OCI-LY1 (cell line): ENCODE results near the gene MUC20.

Experiments used
- H2AFZ ChIP-seq: fragments of 200-600 bp; sonication (generic), shearing (Covaris generic); 2 replicates; pipeline ENCODE4 v1.6.0; 2014; ENCODE audit warnings: antibody characterized with exemption, mild to moderate bottlenecking, low read length
- H3F3A ChIP-seq: fragments of 200-600 bp; sonication (generic), shearing (Covaris generic); 2 replicates; pipeline ENCODE4 v1.6.0; 2014; ENCODE audit warnings: mild to moderate bottlenecking, antibody characterized with exemption, low read length, moderate library complexity; ENCODE audit not compliant: insufficient read depth
- H3K27ac ChIP-seq: fragments of 200-600 bp; sonication (generic); 2 replicates; pipeline ENCODE4 v1.5.1; 2014; ENCODE audit warnings: low read length, mixed run types, mild to moderate bottlenecking, low read depth; ENCODE audit not compliant: poor library complexity, severe bottlenecking
- H3K27me3 ChIP-seq: fragments of 200-600 bp; sonication (generic); 2 replicates; pipeline ENCODE4 v1.6.0; 2014; ENCODE audit warnings: antibody characterized with exemption, mild to moderate bottlenecking, low read length, moderate library complexity; ENCODE audit not compliant: insufficient read depth
- H3K36me3 ChIP-seq: fragments of 200-600 bp; sonication (generic); 2 replicates; pipeline ENCODE4 v1.6.1; 2014; ENCODE audit warnings: mild to moderate bottlenecking, antibody characterized with exemption, low read length, moderate library complexity, mixed read lengths; ENCODE audit not compliant: insufficient read depth
- H3K4me1 ChIP-seq: fragments of 200-600 bp; sonication (generic); 2 replicates; pipeline ENCODE4 v1.5.1; 2014; ENCODE audit warnings: mild to moderate bottlenecking, low read length, moderate library complexity; ENCODE audit not compliant: insufficient read depth, severe bottlenecking
- H3K4me2 ChIP-seq: fragments of 200-600 bp; sonication (generic), shearing (Covaris generic); 2 replicates; pipeline ENCODE4 v1.6.1; 2014; ENCODE audit warnings: low read length
- H3K4me3 ChIP-seq: fragments of 200-600 bp; sonication (generic); 2 replicates; pipeline ENCODE4 v1.5.1; 2014; ENCODE audit warnings: low read length, low read depth, mild to moderate bottlenecking, mixed read lengths; ENCODE audit not compliant: poor library complexity, severe bottlenecking
- H3K79me2 ChIP-seq: fragments of 200-600 bp; shearing (Covaris generic); 2 replicates; pipeline ENCODE4 v1.6.1; 2016; ENCODE audit warnings: mixed run types, low read length, mixed read lengths; ENCODE audit not compliant: insufficient read depth
- H3K9ac ChIP-seq: fragments of 200-600 bp; sonication (generic), shearing (Covaris generic); 2 replicates; pipeline ENCODE4 v1.6.1; 2014; ENCODE audit warnings: mild to moderate bottlenecking, low read length, mixed read lengths
- H3K9me2 ChIP-seq: fragments of 200-600 bp; sonication (generic), shearing (Covaris generic); 2 replicates; pipeline ENCODE4 v1.6.1; 2014; ENCODE audit warnings: low read depth, mild to moderate bottlenecking, low read length, mixed read lengths
- H3K9me3 ChIP-seq: fragments of 200-600 bp; shearing (Covaris generic); 2 replicates; pipeline ENCODE4 v1.6.1; 2014; ENCODE audit warnings: low read length, mixed read lengths
- H4K20me1 ChIP-seq: fragments of 200-600 bp; sonication (generic), shearing (Covaris generic); 2 replicates; pipeline ENCODE4 v1.6.0; 2016; ENCODE audit warnings: mild to moderate bottlenecking, low read length; ENCODE audit not compliant: insufficient read depth
- EZH2 ChIP-seq: fragments of 200-600 bp; sonication (generic), shearing (Covaris generic); IDR thresholded peaks from 2 replicates; pipeline ENCODE4 v1.8.0; 2017; ENCODE audit warnings: borderline replicate concordance, mixed run types, mild to moderate bottlenecking, antibody characterized with exemption, low read length, moderate library complexity, mixed read lengths
- TF ChIP-seq, protein P1 (sequence below): fragments of 200-600 bp; sonication (generic), shearing (Covaris generic); IDR thresholded peaks from 2 replicates; pipeline ENCODE4 v1.5.1; 2017; ENCODE audit warnings: mild to moderate bottlenecking, antibody characterized with exemption, low read length, moderate library complexity, mixed read lengths

Gene MUC20

DNA sequence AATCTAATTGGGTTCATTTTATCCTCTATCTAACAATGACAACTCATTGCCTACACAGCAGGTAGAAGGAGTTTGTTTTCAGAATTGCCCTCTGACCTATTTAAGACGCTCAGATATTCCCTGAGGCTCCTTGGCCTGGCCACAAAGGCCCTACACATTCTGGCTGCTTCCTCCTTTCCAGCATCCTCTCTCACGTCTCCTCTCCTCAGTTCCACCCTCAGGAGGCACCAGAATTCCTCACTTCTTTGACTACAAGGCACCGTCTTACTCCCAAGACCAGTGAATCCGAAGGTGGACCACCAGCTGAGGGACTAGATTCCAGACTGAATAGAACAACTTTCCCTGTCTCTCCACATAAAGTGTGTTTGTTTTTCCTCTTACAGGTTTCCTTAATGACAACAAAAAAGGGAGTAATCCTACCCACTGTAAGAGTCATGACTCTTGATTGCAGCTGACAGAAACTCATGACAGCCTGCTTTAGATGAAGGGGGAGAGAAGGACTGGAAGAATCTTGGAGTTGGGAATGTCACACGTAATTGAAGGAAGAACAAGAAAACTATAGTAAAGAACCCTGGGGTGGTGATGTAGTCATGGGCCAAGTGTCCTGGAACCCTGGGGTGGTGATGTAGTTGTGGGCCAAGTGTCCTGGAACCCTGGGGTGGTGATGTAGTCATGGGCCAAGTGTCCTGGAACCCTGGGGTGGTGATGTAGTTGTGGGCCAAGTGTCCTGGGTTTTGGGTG lies 22.0 kb upstream of the MUC20 start:
- Histone ChIP-seq H3K9me3 (no peaks in the 10 kb centered on the region), H4K20me1 (no peaks in the 10 kb centered on the region), H3K4me1 (no peaks in the 10 kb centered on the region), H3K9me2 (no peaks in the 10 kb centered on the region), H3K27ac (no peak overlapping the region), H2AFZ (no peak overlapping the region), H3F3A (no peaks in the 10 kb centered on the region), H3K36me3 (no peaks in the 10 kb centered on the region), H3K79me2 (no peaks in the 10 kb centered on the region), H3K4me3 (no peak overlapping the region), H3K4me2 (no peak overlapping the region), H3K27me3 (no peaks in the 10 kb centered on the region), H3K9ac (no peak overlapping the region)
- TF ChIP-seq, protein P1, sequence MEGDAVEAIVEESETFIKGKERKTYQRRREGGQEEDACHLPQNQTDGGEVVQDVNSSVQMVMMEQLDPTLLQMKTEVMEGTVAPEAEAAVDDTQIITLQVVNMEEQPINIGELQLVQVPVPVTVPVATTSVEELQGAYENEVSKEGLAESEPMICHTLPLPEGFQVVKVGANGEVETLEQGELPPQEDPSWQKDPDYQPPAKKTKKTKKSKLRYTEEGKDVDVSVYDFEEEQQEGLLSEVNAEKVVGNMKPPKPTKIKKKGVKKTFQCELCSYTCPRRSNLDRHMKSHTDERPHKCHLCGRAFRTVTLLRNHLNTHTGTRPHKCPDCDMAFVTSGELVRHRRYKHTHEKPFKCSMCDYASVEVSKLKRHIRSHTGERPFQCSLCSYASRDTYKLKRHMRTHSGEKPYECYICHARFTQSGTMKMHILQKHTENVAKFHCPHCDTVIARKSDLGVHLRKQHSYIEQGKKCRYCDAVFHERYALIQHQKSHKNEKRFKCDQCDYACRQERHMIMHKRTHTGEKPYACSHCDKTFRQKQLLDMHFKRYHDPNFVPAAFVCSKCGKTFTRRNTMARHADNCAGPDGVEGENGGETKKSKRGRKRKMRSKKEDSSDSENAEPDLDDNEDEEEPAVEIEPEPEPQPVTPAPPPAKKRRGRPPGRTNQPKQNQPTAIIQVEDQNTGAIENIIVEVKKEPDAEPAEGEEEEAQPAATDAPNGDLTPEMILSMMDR, result no peak
- no peak for TF ChIP-seq EZH2

DNA sequence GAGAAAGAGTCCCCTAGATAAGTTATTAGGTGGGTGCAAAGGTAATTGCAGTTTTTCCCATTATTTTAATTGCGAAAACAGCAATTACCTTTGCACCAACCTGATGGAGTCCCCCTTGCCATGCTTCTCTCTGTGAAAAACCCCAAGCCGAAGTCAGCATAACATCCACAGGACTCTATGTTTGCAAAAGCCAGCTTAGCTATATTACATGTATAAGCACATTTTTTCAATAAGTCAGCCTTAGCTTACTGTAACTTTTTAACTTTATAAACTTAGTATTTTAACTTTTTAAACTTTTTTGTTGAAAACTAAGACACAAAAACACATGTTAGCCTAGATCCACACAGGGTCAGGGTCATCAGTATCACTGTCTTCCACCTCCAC lies 21.4 kb upstream of the MUC20 start:
- H3K79me2 ChIP-seq, result no peaks in the 10 kb centered on the region
- H3K4me2 ChIP-seq, result no peak overlapping the region
- no peaks in the 10 kb centered on the region for H3K4me1 ChIP-seq
- no peaks in the 10 kb centered on the region for H4K20me1 ChIP-seq
- TF ChIP-seq, protein P1, result no peak
- no peak for TF ChIP-seq EZH2
- no peaks in the 10 kb centered on the region for H3F3A ChIP-seq
- H3K27ac ChIP-seq, result no peak overlapping the region
- no peak overlapping the region for H3K9ac ChIP-seq
- H3K9me3 ChIP-seq, result no peaks in the 10 kb centered on the region
- no peak overlapping the region for H2AFZ ChIP-seq
- 0 out of 2 replicates have a peak, but pooled peaks cover 4% of the 10 kb centered on the region for H3K27me3 ChIP-seq
- H3K9me2 ChIP-seq, result no peaks in the 10 kb centered on the region
- H3K36me3 ChIP-seq, result no peaks in the 10 kb centered on the region
- no peak overlapping the region for H3K4me3 ChIP-seq

DNA sequence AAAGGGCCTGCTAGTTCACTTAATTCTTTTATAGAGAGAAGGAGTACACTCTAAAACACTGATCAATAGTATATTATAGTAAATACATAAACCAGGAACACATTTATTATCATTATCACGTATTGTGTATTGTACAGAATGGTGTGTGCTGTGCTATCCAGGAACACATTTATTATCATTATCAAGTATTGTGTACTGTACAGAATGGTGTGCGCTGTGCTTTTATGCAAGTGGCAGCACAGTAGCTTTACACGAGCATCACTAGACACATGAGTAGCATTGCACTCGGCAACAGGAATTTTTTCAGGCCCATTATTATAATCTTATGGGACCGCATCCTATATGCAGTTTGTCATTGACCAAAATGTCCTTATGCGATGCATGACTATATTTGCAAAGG lies 20.9 kb upstream of the MUC20 start:
- H3K4me1 ChIP-seq, result no peaks in the 10 kb centered on the region
- H3F3A ChIP-seq, result no peaks in the 10 kb centered on the region
- H3K27ac ChIP-seq, result no peak overlapping the region

More for the DNA sequence above, 20.9 kb upstream of the MUC20 start:
- Histone ChIP-seq H3K27me3 (0 out of 2 replicates have a peak, but pooled peaks cover 9% of the 10 kb centered on the region), H3K9me2 (no peaks in the 10 kb centered on the region), H3K36me3 (no peaks in the 10 kb centered on the region), H3K79me2 (no peaks in the 10 kb centered on the region), H3K9me3 (no peaks in the 10 kb centered on the region), H2AFZ (no peak overlapping the region), H4K20me1 (no peaks in the 10 kb centered on the region), H3K4me2 (no peak overlapping the region), H3K9ac (no peak overlapping the region), H3K4me3 (no peak overlapping the region)
- TF ChIP-seq EZH2, result no peak
- TF ChIP-seq, protein P1, result no peak
